SU-DHL-6 (cell line): ENCODE measurements around the gene KRT39.

Experiments
- EZH2phosphoT487 ChIP-seq: fragments of 200-600 bp; sonication (generic), shearing (Covaris generic); conservative IDR thresholded peaks from 2 replicates; pipeline ENCODE4 v1.6.1; 2018; ENCODE audit warnings: mild to moderate bottlenecking, antibody characterized with exemption, low read length, moderate library complexity, mixed read lengths
- TF ChIP-seq, protein P1 (sequence below): fragments of 200-600 bp; sonication (generic); IDR thresholded peaks from one replicate; pipeline ENCODE4 v1.5.1; 2017; ENCODE audit warnings: antibody characterized with exemption, mild to moderate bottlenecking, low read length, moderate library complexity; ENCODE audit not compliant: insufficient read depth, poor library complexity, severe bottlenecking

DNA sequence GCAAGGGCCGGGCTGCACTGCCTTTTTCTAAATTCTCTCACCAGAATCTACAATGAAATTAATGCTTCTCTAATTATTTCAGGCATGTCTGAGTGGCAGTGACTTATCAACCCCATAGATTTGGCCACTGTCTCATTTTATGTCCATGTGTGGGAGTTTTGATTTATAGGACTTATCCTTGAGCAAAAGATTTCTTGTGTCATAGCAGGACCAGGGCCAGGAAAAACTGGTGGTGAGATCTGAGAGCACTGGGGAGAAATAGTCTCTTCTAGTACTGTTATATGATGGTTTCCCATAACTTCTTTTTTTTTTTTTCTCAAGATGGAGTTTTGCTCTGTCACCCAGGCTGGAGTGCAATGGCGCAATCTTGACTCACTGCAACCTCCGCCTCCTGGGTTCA is 27.8 kb downstream of the KRT39 start:
- TF ChIP-seq, protein P1, sequence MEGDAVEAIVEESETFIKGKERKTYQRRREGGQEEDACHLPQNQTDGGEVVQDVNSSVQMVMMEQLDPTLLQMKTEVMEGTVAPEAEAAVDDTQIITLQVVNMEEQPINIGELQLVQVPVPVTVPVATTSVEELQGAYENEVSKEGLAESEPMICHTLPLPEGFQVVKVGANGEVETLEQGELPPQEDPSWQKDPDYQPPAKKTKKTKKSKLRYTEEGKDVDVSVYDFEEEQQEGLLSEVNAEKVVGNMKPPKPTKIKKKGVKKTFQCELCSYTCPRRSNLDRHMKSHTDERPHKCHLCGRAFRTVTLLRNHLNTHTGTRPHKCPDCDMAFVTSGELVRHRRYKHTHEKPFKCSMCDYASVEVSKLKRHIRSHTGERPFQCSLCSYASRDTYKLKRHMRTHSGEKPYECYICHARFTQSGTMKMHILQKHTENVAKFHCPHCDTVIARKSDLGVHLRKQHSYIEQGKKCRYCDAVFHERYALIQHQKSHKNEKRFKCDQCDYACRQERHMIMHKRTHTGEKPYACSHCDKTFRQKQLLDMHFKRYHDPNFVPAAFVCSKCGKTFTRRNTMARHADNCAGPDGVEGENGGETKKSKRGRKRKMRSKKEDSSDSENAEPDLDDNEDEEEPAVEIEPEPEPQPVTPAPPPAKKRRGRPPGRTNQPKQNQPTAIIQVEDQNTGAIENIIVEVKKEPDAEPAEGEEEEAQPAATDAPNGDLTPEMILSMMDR = no peak
- no peak for TF ChIP-seq EZH2phosphoT487
